Activated T-cell treated with anti-CD3 and anti-CD28 coated beads for 4 hours (primary cell): ENCODE measurements around the gene TMEM259.

Source experiments
- DNase-seq: peaks from one replicate; pipeline ENCODE4 v3.0.0-alpha.2; 2020

Gene TMEM259

GRCh38 chr19:1000591-1001537, 20.1 kb downstream of the TMEM259 start:
- no peak for DNase-seq

GRCh38 chr19:1000095-1000494, 20.8 kb downstream of the TMEM259 start, which contains the start of gene GRIN3B:
Gene GRIN3B, plus strand, starts transcription at chr19:1000419. Its CDS starts 19 bp downstream, at chr19:1000438.
- DNase-seq = peak; percentile 52

- DNase-seq = no peak
These were observed 21.6 kb downstream of the TMEM259 start for GRCh38 chr19:999379-999719.

GRCh38 chr19:998064-998463, 22.9 kb downstream of the TMEM259 start:
- no peak for DNase-seq

DNA sequence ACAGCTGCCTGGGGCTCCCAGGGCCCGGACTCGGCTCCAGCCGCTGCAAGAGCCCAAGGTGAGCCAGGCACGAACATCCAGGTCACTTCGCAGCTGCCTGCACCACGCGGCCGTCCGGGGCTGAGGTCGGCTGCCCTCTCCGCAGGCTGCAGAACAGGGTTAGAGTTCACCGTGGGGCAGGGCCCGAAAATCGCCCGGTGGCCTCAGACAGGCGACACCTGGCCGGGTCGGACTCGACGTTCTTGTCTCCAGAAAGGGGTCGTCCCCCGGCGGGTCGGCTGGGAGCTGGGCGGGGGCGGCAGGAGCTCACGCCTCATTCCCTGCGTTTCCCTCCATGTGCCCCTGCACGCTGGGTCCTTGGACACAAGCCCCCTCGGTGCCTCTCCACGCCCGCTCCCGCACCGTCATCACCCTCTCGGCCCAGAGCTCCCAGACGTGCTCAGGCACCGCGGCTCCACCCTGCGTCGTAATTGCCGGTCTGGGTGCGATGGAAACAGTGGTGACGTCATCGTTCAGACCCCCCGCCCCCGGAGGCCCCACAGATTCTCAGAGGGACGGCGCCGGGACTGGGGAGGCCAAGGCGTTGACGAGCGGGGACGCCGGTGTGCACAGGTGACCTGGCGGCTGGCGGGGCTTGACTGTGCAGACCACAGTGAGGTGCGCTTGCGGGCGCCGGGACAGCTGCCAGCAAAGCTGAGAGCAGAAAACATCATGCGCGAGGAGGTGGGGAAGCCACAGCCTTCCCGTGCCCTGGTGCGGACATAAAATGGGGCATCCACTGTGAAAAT, 24.7 kb downstream of the TMEM259 start:
- peak; percentile 46 for DNase-seq

DNA sequence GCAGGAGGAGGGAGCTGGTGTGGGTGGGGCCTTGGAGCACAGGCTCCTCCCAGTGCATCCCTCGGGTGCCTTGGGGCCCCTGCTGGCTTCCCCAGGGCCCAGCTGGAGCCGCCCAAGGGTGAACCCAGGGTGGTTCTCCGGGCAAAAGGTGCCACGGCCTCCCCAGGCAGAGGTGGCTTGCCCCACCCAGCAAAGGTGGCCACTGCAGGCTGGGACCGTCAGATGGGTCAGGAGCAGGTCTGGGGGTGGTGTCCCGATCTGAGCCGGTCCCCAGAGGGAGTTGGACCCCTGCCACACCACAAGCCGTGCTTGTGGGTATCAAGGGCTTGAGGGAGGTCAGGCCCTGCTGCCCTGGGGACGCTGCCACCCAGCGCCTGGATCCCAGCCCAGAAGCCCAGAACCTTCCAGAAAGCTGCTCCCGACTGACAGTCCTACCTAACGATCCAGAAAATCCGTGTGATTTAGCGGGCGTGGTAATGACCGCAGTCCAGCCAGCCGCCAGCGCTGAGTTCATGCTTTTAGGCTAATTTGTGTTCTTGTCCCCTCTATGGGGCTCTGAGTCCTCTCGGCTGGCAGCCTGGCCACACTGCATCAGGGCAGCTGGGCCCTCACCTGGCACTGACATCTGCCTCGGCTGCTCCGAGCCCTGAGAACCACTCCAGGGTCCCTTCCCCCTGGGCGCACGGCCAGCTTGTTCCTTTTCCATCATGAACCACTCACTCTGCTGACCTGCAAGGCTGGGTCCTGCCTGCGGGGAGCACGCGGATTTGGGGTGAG, 25.7 kb downstream of the TMEM259 start:
- DNase-seq = no peak

DNA sequence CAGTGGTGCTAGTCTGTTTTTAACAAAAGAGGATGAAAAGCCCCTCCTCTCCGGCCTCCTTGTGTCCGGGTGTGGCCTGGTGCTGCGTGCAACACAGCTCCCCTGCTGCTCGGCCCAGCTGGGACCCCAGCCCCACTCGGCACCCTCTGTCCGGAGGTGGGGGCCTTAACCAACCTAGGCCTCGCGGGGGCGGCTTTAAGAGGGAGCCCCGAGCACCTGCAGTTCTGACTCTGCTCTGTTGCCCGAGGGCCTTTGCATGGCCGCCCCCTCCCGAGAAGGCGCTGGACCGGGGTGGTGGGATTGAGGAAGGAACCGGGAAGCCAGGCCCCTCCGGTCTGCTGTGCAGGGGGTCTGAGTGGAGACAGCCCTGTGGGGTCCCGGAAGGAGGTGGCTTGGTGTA, 26.4 kb downstream of the TMEM259 start:
- no peak for DNase-seq

DNA sequence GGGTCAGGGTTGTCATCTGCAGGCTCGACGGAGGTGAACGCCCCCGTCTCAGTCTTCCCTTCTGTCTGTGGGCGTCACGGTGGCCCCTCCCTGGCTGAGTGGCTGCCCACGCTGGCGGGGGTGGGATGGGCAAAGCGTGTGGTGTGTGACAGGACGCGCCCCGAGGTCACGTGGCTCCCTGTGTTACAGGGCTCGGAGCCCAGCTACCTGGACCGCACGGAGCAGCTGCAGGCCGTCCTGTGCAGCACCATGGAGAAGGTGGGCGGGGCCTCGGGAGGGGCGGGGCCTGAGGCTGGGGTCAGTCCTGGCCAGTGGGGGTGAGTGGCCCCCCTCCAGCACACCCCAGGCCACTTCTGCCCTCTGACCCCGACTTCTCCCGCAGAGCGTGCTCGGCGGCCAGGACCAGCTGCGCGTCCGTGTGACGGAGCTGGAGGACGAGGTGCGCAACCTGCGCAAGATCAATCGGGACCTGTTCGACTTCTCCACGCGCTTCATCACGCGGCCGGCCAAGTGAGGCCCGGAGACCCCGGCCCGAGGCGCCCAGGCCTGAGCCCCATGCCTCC, 27.0 kb downstream of the TMEM259 start:
- DNase-seq = no peak

DNA sequence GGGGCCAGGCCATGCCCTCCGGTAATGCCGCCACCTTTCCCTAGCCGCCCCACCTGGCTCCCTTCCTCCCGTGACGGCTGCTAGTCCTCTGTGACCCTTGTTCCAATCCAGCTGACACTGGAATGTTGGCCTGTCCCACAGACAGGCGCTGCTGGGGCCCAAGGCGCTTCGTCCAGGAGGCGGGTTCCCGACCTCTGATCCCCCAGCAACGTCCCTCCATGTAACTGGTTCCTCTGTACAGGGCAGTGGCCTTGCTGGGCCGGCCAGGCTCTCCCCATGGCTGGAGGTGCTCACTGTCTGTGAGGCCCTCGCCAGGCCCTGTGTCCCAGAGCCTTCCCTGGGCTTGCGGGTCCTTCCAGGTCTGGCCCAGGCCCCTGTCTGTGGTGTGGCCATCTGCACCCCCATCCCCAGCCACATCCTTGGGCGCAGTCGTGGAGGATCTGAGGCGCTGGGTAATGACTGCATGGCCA, 27.5 kb downstream of the TMEM259 start:
- DNase-seq = no peak

GRCh38 chr19:992670-993055, 28.3 kb downstream of the TMEM259 start:
- DNase-seq = no peak

DNA sequence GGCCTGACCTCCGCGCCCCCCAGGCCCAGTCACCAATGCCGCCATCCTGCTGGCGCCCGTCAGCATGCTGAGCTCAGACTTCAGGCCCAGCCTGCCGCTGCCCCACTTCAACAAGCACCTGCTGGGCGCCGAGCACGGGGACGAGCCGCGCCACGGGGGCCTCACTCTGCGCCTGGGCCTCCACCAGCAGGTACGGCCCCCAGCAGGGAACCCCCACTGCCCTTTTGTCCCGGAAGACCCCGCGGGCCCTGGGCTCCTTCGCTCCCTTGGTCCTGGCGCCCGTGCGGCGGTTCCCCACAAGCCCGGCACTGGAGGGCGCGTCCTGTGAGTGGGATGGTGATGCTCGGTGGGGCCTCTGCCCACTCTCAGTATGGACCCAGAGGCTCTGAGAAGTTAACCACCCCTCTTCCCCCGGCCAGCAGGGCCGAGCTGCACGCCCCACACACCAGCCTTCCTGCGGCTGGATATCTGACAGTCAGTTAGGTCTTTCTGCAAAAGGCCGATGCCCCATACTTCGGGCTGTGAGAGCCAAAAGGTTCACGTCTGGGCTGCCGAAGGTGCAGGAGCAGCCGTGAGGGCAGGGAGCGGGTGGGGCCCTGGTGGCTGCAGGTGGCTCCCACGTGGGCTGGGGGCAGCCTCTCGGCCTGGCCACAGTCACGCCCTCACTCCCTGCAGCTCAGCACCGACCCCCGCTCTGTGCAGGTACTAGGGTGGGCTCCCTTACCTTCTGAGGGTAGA, 28.8 kb downstream of the TMEM259 start:
- DNase-seq = no peak

DNA sequence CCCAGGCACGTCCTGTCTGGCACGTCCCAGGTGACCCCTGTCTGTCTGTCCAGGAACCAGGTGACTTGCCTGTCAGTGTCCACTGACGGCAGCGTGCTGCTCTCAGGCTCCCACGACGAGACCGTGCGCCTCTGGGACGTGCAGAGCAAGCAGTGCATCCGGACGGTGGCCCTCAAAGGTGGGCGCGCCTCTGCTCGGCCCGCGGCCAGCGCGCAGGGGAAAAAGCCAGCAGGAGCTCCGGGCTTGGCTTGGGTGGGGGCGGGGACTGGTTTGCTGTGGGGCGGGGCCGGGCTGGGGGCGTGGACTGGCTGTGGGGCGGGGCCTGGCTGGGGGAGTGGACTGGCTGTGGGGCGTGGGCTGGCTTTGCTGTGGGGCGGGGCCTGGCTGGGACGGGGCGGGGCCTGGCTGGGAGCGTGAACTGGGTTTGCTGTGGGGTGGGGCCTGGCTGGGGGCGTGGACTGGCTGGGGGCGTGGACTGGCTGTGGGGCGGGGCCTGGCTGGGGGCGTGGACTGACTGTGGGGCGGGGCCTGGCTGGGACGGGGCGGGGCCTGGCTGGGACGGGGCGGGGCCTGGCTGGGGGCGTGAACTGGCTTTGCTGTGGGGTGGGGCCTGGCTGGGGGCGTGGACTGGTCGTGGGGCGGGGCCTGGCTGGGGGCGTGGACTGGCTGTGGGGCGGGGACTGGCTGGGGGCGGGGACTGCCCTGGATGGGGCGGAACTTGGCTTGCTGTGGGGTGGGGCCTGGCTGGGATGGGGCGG, 29.6 kb downstream of the TMEM259 start:
- DNase-seq = peak; percentile 19

GRCh38 chr19:990746-991145, 30.2 kb downstream of the TMEM259 start:
- no peak for DNase-seq

GRCh38 chr19:990119-990571, 30.8 kb downstream of the TMEM259 start:
- no peak for DNase-seq

DNA sequence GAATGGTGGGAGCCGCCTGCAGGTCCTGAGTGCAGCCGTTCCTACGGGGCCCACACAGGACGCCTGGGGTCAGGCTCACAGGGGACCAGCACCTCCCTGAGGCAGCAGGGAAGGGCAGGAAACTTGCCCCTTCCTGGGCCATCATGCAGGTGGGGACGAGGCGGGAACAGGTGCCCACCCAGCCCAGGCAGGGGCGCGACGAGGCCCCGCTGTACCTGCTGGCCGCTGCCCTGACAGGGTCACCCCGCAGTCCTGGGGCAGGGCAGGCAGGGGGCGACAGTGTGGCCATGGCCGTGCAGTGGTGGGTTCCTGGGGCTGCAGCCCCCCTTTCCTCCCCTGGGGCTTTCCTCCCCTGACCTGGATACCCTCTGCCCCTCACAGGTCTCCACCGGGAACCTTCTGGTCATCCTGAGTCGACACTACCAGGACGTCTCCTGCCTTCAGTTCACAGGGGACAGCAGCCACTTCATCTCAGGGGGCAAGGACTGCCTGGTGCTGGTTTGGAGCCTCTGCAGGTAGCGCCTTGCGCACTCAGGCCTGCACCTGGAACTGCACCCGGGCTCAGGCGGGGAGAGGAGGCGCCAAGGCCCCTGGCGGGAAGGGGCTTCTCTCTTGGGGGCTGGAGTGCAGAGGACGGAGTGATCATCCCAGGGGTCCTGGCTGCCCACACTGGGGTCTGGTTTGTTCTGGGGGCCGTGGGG, 31.4 kb downstream of the TMEM259 start:
- DNase-seq = no peak

DNA sequence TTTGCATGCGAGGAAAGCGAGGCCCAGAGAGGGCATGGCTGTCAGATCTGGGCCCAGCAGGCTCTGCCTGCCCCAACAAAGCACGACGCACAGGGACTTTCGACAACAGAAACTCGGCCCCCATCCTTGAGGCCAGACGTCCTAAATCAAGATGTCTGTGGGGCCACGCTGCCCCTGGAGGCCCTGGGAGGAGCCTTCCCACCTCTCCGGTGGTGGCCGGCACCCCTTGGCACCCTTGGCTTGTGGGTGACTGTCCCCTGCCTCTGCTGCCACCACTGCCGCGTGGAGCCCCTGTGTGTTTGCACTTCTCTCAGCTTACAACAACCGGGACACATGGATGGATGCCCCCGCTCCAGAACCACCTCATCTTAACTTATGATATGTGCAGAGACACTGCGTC, 32.4 kb downstream of the TMEM259 start:
- DNase-seq = no peak

- no peak for DNase-seq
These were observed 32.8 kb downstream of the TMEM259 start for GRCh38 chr19:988081-988480.

GRCh38 chr19:986083-986482, 34.8 kb downstream of the TMEM259 start:
- no peak for DNase-seq

DNA sequence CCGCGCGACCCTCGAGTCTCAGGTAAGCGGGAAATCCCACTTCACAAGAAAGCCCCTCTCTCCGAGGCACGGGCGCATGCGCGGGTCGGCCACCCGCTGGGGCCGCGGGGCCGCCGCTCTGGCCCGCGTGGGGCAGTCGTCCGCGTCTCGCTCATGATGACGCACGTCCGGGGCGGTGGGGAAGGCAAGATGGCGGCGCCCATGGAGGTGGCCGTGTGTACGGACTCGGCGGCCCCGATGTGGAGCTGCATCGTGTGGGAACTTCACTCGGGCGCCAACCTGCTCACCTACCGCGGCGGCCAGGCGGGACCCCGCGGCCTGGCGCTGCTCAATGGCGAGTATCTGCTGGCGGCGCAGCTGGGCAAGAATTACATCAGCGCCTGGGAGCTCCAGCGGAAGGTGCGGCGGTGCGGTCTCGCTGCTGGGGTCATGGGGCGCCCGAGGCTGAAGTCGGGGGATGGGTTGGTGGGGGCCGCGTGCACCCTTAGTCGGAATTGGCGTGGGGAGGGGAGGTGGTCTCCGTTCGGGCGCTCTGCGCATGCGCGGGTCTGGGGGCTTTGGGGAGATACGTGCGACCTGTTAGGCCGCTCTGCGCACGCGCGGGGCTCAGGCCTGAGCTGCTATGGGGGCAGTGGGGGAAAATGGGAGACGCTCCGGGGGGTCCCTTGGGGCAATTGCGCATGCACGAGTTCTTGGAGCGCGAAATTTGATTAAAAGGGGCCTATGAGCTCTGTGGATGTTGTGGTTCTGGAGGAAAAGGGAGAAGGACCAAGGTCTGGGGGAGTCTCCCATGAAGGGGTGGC, 36.6 kb downstream of the TMEM259 start, which contains the start of gene WDR18:
Gene WDR18 (plus strand): TSS at position 181 of the 803 bp plus-strand sequence. CDS start 9 bp downstream, at position 190.
- DNase-seq = peak; percentile 86
